Lower leg skin (tissue), 4 donors: ENCODE measurements around the gene GDF2. TPM values are rescaled to one million over a fixed set of nuclear protein-coding genes. Genes with fewer than 3 reads are reported as not detected.

ENCODE experiments used
- DNase-seq, 2 donors: peaks; one replicate each; pipeline ENCODE4 v3.0.0-alpha.2; 2019; ENCODE audit warnings: low spot score in 2 of 2
- H3K4me3 ChIP-seq: fragments of 200-600 bp; sonication (generic); 2 replicates; pipeline ENCODE4 v1.5.1; 2017; ENCODE audit warnings: mild to moderate bottlenecking, low read depth; ENCODE audit not compliant: poor library complexity, severe bottlenecking
- CTCF ChIP-seq, 3 donors: fragments of 450-650 bp; IDR thresholded peaks; one replicate each; pipeline ENCODE4 v1.5.1; 2016; ENCODE audit warnings: antibody characterized with exemption in 3 of 3, mild to moderate bottlenecking in 3 of 3, moderate library complexity in 2 of 3
- POLR2A ChIP-seq, 2 donors: fragments of 450-650 bp; IDR thresholded peaks; one replicate each; pipeline ENCODE4 v1.6.1; 2016 to 2017; ENCODE audit warnings: antibody characterized with exemption in 2 of 2, mild to moderate bottlenecking in 1 of 2, moderate library complexity in 1 of 2
- WGBS, 2 donors: methylation state at CpG; one replicate each; pipeline ENCODE4 v1.1.5; 2018; 5-methylcytosine and 5-hydroxymethylcytosine counted together
- intact Hi-C: fragments of 100-400 bp; cut with DNase I; formaldehyde crosslinking; loops from one replicate; pipeline ENCODE4 v1.15.0; 2023; ENCODE audit warnings: low total_unique reads
- total RNA-seq, 4 donors: library from RNA; depleted of rRNA; stranded (reverse); fragments of >200 nt; gene quantifications; one replicate each; pipeline ENCODE4 v1.1.0, GENCODE V29; 2016

GDF2 gene
- total RNA-seq, 4 donors from 2014 or later = not detected

DNA sequence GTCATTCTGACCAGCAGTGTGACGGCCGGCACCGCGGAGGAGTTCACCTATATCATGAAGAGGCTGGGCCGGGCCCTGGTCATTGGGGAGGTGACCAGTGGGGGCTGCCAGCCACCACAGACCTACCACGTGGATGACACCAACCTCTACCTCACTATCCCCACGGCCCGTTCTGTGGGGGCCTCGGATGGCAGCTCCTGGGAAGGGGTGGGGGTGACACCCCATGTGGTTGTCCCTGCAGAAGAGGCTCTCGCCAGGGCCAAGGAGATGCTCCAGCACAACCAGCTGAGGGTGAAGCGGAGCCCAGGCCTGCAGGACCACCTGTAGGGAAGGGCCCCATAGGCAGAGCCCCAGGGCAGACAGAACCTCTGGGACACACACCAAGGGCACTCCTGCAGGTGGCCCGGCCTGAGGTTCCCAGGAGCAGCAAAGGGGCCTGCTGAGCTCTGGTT is 34.9 kb downstream of the GDF2 start:
- no peak overlapping the region for H3K4me3 ChIP-seq
- peak in 1 of 2 donors; percentile 80 for DNase-seq
- intact Hi-C loops = no loop called here
- TF ChIP-seq CTCF (IDR thresholded peaks at IDR 0.05) = no peak
- 92 to 99% methylated on average over 7 to 12 of the region's 12 CpGs for WGBS, 2 donors

DNA sequence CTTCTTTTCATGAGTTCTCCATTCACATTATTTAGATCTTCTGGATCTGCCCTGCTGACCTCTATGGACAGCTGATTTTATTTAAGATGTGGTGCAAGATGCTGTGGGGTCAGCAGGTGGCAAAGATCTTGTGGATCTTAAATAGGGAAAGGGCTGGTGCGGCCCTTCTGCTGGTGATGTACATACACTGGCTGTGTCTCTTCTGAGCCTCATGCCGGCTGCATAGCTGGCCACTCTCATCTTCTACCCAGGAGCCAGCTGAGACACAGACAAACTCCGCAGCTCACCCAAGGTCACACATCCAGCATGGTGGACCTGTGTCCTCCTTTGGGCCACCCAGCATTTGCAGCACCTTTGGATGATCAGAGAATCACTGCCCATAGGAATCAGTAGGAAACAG is 35.7 kb downstream of the GDF2 start:
- WGBS, 2 donors = 96 to 100% methylated on average over 3 of the region's 3 CpGs
- TF ChIP-seq POLR2A (IDR thresholded peaks at IDR 0.05) (no peak), CTCF (IDR thresholded peaks at IDR 0.05) (no peak)
- H3K4me3 ChIP-seq = no peak overlapping the region
- peak in 1 of 2 donors; percentile 42 for DNase-seq
- intact Hi-C loops = no loop called here

GRCh38 chr10:47358457-47358856 is 36.2 kb downstream of the GDF2 start:
- intact Hi-C loops = no loop called here
- peak in 1 of 2 donors; percentile 69 for DNase-seq
- H3K4me3 ChIP-seq = no peak overlapping the region
- 91 to 97% methylated on average over 3 of the region's 3 CpGs for WGBS, 2 donors
- no peak for TF ChIP-seq POLR2A (IDR thresholded peaks at IDR 0.05)
- TF ChIP-seq CTCF (IDR thresholded peaks at IDR 0.05) = no peak

DNA sequence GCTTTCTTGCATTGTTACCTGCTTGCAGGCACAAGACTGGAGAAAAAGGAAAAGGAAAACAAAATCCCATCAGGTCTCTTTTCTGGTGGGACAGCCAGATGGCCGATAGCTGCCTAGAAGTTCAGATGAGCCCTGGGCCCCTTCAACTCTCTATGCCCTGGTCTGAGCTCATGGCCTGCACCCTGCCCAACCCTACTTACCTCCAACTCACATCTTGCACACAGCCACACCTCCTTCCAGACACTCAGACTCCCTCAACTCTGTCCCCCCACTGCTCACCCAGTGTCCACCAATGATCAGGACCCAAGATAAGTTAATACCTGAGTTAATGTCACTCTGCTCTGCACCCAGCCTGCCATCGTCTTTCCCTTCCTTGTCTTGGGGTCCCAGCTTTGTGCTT is 36.8 kb downstream of the GDF2 start:
- no peak for TF ChIP-seq CTCF (IDR thresholded peaks at IDR 0.05)
- no peak for TF ChIP-seq POLR2A (IDR thresholded peaks at IDR 0.05)

DNA sequence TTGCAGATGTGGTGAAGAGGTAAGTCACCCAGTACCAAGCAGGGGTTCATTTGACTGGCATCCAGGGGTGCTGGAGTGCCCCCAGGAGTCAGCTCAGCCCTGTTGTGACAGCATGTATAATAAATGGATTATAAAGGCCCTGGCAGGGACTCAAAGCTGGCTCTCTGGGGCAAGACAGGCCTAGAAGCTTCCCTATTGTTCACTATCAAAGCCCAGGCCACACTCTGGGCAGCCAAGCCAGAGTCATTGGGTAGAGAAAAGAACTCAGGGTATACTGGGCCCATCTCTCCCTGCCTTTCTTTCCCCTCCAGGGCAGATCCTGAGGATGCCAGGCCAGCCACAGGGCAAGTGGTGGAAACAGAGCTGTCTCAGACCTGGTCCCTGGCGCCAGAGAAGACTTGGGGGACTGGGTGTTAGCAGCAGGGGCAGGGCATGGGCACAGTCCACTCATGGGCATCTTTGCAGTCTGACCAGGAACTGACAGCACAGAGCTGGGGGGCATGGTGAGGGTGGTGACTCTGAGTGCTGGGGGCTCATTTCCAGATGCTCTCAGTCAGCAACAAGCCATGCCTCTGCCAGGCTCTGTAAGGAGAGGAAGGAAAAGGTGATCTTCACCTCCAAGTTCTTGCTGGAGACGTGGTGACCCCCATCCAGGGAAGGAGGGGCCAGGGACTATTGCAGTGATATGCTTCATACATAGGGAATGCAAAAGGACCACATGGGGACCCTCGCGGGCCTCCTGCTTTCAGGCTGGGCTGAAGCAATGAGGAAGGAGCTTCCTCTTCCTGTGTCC is 37.6 kb downstream of the GDF2 start:
- WGBS, 2 donors = 76 to 80% methylated on average over 4 of the region's 4 CpGs
- H3K4me3 ChIP-seq = no peak overlapping the region
- intact Hi-C loops = no loop called here
- DNase-seq = peak in 1 of 2 donors; percentile 82
- TF ChIP-seq CTCF (IDR thresholded peaks at IDR 0.05) (no peak), POLR2A (IDR thresholded peaks at IDR 0.05) (no peak)

More for the DNA sequence above, 36.8 kb downstream of the GDF2 start:
- 94% methylated on average over 2 of the region's 2 CpGs for whole genome bisulfite sequencing, 2 donors
- intact Hi-C loops = no loop called here
- DNase-seq = peak in 1 of 2 donors; percentile 62
- H3K4me3 ChIP-seq = no peak overlapping the region
